ENCODE results near the gene FANCC. TPM values are rescaled to one million over a fixed set of nuclear protein-coding genes. Genes with fewer than 3 reads are reported as not detected.

Gene FANCC
- total and polyA plus RNA-seq, 12 donors = 1.9 to 6.1 (median 3.3) TPM

DNA sequence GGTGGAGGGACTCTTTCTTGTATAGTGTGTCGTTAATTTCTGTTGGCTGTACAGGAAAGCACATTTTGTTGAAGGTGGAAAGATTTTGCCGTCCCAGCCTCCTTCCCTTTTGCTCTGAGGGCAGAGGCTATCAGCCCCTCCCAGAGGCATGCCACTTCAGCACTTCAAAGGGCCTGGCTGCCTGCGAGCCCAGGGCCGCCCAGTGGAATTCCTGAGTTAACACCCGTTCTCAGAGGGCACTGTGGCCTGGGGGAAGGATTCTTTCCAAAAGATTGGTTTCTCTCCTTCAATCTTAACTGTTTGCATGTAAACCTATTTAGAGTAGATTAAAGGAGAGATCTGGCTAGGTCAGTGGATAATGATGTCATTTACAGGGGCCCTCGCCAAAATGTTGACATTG, 238.6 kb downstream of the FANCC start:
- Histone ChIP-seq H3K36me3 (replicated peaks in 1 of 2) (peaks cover 0 to 35% of the 10 kb centered on the region in 2 donors), H3K9me3 (replicated peaks in 1 of 3) (no peaks in the 10 kb centered on the region), H3K27me3 (no peaks in the 10 kb centered on the region), H3K4me3 (no peak overlapping the region), H3K27ac (peak overlapping the region in 2 of 5 donors; percentile 54 to 63), H3K4me1 (replicated peaks in 1 of 2) (peaks cover 0 to 35% of the 10 kb centered on the region in 2 donors)
- DNase-seq = peak in 2 of 7 donors; percentile 51 to 65
- intact Hi-C loops (cut with DNase I) = no loop called here
- TF ChIP-seq POLR2A (IDR thresholded peaks at IDR 0.05) (no peak), CTCF (IDR thresholded peaks at IDR 0.05) (peak in 2 of 6 experiments; percentile 17 to 31)
- WGBS, 4 donors = 40 to 58% (median 48%) methylated on average over 6 of the region's 6 CpGs

GRCh38 chr9:95078511-95078910, 239.0 kb downstream of the FANCC start:
- peaks cover 0 to 35% of the 10 kb centered on the region in 2 donors for H3K4me1 ChIP-seq (replicated peaks in 1 of 2)
- H3K36me3 ChIP-seq (replicated peaks in 1 of 2) = peaks cover 0 to 32% of the 10 kb centered on the region in 2 donors
- peak overlapping the region in 2 of 5 donors; percentile 54 to 63 for H3K27ac ChIP-seq
- 86 to 95% (median 90%) methylated on average over 11 to 12 of the region's 12 CpGs for WGBS, 4 donors
- peak in 1 of 7 donors; percentile 20 for DNase-seq
- H3K4me3 ChIP-seq = no peak overlapping the region
- no peaks in the 10 kb centered on the region for H3K9me3 ChIP-seq (replicated peaks in 1 of 3)
- intact Hi-C loops (cut with DNase I) = no loop called here
- TF ChIP-seq CTCF (IDR thresholded peaks at IDR 0.05) (no peak), POLR2A (IDR thresholded peaks at IDR 0.05) (no peak)
- no peaks in the 10 kb centered on the region for H3K27me3 ChIP-seq

DNA sequence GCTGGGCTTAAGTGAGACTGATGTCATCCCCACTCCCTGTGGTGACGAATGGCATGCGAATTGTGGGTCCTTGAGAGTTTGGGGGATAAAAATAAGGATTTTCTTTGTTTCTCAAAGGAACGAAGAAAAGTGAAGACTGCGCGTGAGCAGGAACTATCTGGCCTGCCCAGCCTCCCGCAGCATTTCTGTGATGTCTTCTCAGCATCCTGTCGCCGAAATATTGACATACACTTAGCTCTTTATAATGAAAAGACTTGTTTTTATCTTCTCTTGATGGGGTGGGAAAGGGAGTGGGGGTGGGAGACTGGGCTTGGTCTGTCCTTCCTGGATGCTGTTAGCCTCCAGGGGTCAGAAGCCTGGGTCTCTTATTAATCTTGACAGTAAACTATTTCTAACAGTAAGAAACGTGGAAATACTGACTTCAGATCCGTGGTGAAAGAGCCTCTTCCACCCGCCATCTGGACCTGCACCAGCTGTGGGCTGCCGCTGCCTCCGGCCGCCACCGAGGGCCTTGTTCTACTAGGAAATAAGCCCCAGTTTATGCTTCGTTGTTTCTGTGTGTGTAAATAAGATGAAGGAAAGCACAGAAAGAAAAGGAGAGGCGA, 239.6 kb downstream of the FANCC start:
- TF ChIP-seq POLR2A (IDR thresholded peaks at IDR 0.05) (no peak), CTCF (IDR thresholded peaks at IDR 0.05) (no peak)
- Histone ChIP-seq H3K27me3 (no peaks in the 10 kb centered on the region), H3K27ac (peak overlapping the region in 2 of 5 donors; percentile 54 to 63), H3K4me3 (no peak overlapping the region), H3K4me1 (replicated peaks in 1 of 2) (peaks cover 0 to 35% of the 10 kb centered on the region in 2 donors), H3K9me3 (replicated peaks in 1 of 3) (no peaks in the 10 kb centered on the region), H3K36me3 (replicated peaks in 1 of 2) (peaks cover 0 to 25% of the 10 kb centered on the region in 2 donors)
- WGBS, 4 donors = 75 to 78% (median 76%) methylated on average over 17 of the region's 17 CpGs
- DNase-seq = peak in 2 of 7 donors; percentile 28 to 50
- intact Hi-C loops (cut with DNase I) = no loop called here

- no peaks in the 10 kb centered on the region for H3K27me3 ChIP-seq
- peaks cover 0 to 19% of the 10 kb centered on the region in 2 donors for H3K36me3 ChIP-seq (replicated peaks in 1 of 2)
- WGBS, 4 donors = 65 to 87% (median 65%) methylated on average over 6 to 18 of the region's 18 CpGs
- H3K9me3 ChIP-seq (replicated peaks in 1 of 3) = no peaks in the 10 kb centered on the region
- no peak overlapping the region for H3K4me3 ChIP-seq
- intact Hi-C loops (cut with DNase I) = no loop called here
- H3K27ac ChIP-seq = peak overlapping the region in 2 of 5 donors; percentile 54 to 63
- TF ChIP-seq POLR2A (IDR thresholded peaks at IDR 0.05) (no peak), CTCF (IDR thresholded peaks at IDR 0.05) (no peak)
- H3K4me1 ChIP-seq (replicated peaks in 1 of 2) = peaks cover 0 to 40% of the 10 kb centered on the region in 2 donors
- DNase-seq = peak in 2 of 7 donors; percentile 19 to 46
These were observed 240.3 kb downstream of the FANCC start for GRCh38 chr9:95077053-95077765.
